ENCODE results near the gene DNAI2.

- no peak for TF ChIP-seq POLR2A (IDR thresholded peaks at IDR 0.05)
- TF ChIP-seq CTCF (IDR thresholded peaks at IDR 0.05): no peak
These were observed 18.5 kb downstream of the DNAI2 start for GRCh38 chr17:74292495-74292894.
